ENCODE data around the gene HOXB13.

Gene HOXB13

GRCh38 chr17:48731355-48731754 is 2.8 kb upstream of the HOXB13 start:
- H3K36me3 ChIP-seq (ENCODE audit: control insufficient read depth, insufficient read depth, low read length) = no peaks in the 10 kb centered on the region
- no peaks in the 10 kb centered on the region for H3K9me3 ChIP-seq (ENCODE audit: control insufficient read depth, insufficient read depth, low read length)
- H3K4me3 ChIP-seq (ENCODE audit: low read depth, low read length) = no peak overlapping the region
- no peak overlapping the region for H3K9ac ChIP-seq (ENCODE audit: low read depth, low read length)
- no peaks in the 10 kb centered on the region for H3K4me1 ChIP-seq (ENCODE audit: control insufficient read depth, insufficient read depth, low read length)
- peaks cover 100% of the 10 kb centered on the region for H3K27me3 ChIP-seq (ENCODE audit: control insufficient read depth, insufficient read depth, low read length)

GRCh38 chr17:48730240-48730550 is 1.6 kb upstream of the HOXB13 start:
- H3K9ac ChIP-seq (ENCODE audit: low read depth, low read length) = no peak overlapping the region
- H3K4me1 ChIP-seq (ENCODE audit: control insufficient read depth, insufficient read depth, low read length) = no peaks in the 10 kb centered on the region
- no peak overlapping the region for H3K4me3 ChIP-seq (ENCODE audit: low read depth, low read length)
- peaks cover 100% of the 10 kb centered on the region for H3K27me3 ChIP-seq (ENCODE audit: control insufficient read depth, insufficient read depth, low read length)
- H3K9me3 ChIP-seq (ENCODE audit: control insufficient read depth, insufficient read depth, low read length) = no peaks in the 10 kb centered on the region
- H3K36me3 ChIP-seq (ENCODE audit: control insufficient read depth, insufficient read depth, low read length) = no peaks in the 10 kb centered on the region

DNA sequence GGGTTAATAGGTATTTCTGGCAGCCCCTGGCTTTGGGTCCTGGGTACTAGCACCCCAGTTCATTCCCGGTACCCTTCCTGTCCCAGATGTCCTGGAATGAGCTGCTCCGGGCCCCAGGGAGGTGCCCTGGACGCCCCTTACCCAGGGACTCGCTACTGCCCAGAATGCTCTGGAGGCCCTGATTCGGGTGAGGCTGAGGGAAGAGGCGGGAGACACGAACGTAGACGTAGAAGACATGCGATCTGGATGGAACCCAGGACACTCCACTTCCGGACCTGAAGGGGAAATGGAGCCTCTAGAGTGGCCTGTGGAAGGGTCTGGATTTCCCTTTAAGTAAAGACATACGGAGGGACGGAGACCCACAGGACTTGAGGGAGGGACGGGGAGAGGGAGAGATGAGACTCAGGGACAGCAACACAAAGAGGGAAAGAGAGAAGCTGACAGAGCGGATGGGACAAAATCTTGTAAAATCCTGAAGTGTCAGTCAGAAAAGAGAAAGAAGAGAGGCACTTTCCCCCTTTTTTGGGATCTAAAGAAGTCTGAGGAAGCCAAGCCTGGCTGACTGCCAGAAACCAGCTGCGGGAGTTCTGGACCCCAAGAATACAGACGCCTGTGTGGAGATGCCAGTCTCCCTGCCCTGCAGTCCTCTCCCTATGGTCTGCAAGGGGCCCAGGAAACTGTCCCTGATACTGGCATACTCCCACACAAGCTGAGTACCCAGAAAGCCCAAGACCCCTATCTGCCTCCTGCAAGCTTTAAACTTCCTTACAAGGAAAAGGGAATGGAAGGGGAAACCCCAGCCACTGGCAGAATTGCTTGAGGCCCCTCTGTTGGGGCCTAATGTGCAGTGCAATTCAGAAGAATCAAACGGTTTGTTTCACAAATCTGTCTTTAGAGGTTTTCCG is 1.0 kb upstream of the HOXB13 start:
- Histone ChIP-seq H3K27me3 (ENCODE audit: control insufficient read depth, insufficient read depth, low read length) (peaks cover 100% of the 10 kb centered on the region), H3K36me3 (ENCODE audit: control insufficient read depth, insufficient read depth, low read length) (no peaks in the 10 kb centered on the region), H3K9me3 (ENCODE audit: control insufficient read depth, insufficient read depth, low read length) (no peaks in the 10 kb centered on the region), H3K4me1 (ENCODE audit: control insufficient read depth, insufficient read depth, low read length) (no peaks in the 10 kb centered on the region), H3K4me3 (ENCODE audit: low read depth, low read length) (peak overlapping the region; percentile 37), H3K9ac (ENCODE audit: low read depth, low read length) (no peak overlapping the region)

DNA sequence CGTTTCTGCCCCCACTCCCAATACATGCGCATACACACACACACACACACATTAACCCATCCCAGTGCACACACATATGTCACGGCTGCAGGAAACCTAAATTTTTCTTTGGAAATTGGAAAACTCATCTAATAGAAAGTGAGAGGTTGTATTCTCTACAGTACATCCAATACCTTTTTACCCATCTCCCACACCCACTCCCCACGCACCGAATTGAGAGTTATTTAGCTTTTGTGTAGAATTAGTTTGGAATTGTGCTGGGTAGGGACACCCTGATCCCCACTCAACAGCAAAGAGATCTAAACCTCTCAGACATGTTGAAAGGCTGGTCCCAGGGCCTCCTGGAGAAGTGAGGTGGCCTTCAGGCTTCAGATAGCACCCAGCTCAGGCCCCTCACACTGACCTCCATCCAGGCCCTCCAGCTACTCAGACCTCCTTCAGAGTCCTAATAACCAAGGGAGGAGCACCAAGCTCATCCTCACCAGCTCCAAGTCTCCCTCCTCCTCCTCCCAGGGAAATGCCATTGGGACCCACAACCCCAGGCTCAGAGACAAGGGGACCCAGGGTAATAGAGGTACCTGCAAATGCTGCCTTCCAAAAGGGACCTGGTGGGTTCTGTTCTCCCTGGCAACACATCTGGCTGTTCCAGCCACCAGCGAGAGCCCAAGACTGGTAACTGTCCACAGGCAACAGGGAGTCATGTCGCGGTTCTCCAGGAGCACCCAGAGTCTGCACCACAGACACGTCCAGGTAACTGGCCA is 955 bp downstream of the HOXB13 start:
- Histone ChIP-seq H3K4me1 (ENCODE audit: control insufficient read depth, insufficient read depth, low read length) (no peaks in the 10 kb centered on the region), H3K9me3 (ENCODE audit: control insufficient read depth, insufficient read depth, low read length) (no peaks in the 10 kb centered on the region), H3K27me3 (ENCODE audit: control insufficient read depth, insufficient read depth, low read length) (peaks cover 100% of the 10 kb centered on the region), H3K36me3 (ENCODE audit: control insufficient read depth, insufficient read depth, low read length) (no peaks in the 10 kb centered on the region), H3K4me3 (ENCODE audit: low read depth, low read length) (peak overlapping the region; percentile 28), H3K9ac (ENCODE audit: low read depth, low read length) (no peak overlapping the region)

- H3K9me3 ChIP-seq (ENCODE audit: control insufficient read depth, insufficient read depth, low read length) = no peaks in the 10 kb centered on the region
- H3K9ac ChIP-seq (ENCODE audit: low read depth, low read length) = no peak overlapping the region
- H3K36me3 ChIP-seq (ENCODE audit: control insufficient read depth, insufficient read depth, low read length) = no peaks in the 10 kb centered on the region
- H3K27me3 ChIP-seq (ENCODE audit: control insufficient read depth, insufficient read depth, low read length) = peaks cover 100% of the 10 kb centered on the region
- peak overlapping the region; percentile 28 for H3K4me3 ChIP-seq (ENCODE audit: low read depth, low read length)
- peaks cover 3% of the 10 kb centered on the region for H3K4me1 ChIP-seq (ENCODE audit: control insufficient read depth, insufficient read depth, low read length)
Measured at GRCh38 chr17:48726916-48727286, 1.6 kb downstream of the HOXB13 start.

DNA sequence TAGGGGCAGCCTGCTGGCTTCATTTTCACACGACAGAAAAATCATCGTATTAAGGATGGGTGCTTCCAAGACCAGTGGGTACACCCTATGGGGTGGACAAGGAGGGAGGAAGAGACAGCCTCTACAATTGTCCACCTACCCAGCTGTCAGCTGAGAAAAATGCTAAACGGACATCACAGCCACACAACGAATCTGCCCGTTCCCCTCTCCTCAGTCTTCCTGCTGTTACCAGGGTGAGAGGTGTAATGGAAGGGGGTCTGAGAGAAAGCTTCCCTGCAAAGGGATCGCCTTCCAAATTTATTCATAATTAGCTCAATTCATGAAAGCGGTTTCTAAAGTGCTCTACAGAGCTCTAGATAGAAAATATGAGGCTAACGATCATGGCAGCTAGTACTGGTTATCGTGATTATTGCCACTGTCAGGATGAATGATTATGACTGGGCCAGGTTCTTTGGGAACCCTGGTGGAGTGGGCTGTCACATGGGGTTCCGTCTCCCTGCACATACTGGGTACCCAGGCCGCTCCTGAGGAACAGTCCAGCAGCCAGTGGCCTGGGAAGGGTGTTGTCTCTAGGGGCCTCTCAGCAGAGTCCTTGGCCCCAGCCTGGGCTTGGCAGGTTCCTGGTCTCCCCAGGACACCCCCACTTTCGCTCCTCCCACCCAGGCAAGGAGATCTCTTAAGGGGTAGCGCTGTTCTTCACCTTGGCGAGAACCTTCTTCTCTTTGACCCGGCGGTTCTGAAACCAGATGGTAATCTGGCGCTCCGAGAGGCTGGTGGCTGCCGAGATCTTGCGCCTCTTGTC is 2.2 kb downstream of the HOXB13 start:
- H3K4me1 ChIP-seq (ENCODE audit: control insufficient read depth, insufficient read depth, low read length) = peaks cover 3% of the 10 kb centered on the region
- H3K4me3 ChIP-seq (ENCODE audit: low read depth, low read length) = peak overlapping the region; percentile 28
- no peaks in the 10 kb centered on the region for H3K36me3 ChIP-seq (ENCODE audit: control insufficient read depth, insufficient read depth, low read length)
- no peak overlapping the region for H3K9ac ChIP-seq (ENCODE audit: low read depth, low read length)
- no peaks in the 10 kb centered on the region for H3K9me3 ChIP-seq (ENCODE audit: control insufficient read depth, insufficient read depth, low read length)
- H3K27me3 ChIP-seq (ENCODE audit: control insufficient read depth, insufficient read depth, low read length) = peaks cover 100% of the 10 kb centered on the region

DNA sequence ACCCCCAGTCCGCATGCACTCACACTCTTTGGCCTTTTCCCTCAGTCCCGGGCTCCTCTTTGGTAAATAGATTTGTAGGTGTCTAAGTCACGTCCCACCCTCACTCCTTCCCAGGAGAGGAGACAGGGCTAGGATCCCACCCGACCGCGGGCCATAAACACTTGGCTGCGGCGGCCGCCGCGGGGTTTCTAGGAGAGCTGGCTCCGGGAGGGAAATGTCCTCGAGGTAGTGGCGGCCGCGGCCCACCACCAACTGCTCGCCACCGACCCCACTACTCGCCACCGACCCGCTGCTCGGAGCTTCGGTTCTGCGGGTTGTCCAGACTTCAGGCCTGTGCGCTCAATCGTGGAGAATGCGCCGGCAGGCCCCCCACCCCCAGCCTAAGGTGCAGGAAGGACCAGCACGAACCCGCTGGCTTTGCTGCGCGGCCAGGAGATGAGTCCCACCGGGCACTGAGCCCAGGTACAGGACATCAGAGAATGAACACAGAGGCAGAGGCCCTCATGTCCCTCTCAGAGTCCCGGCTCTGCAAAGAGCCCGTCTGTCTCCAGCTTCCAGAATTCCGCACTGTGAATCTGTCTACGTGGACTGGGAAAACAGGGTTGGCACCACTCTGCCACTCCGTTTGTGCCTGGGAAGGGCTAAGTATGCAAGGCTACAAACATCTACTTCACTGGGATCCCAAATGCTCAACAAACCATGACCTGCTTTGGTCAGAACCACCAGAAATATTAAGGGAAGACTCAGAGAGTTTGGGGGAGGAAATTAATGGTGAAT is 3.1 kb downstream of the HOXB13 start:
- Histone ChIP-seq H3K4me3 (ENCODE audit: low read depth, low read length) (peak overlapping the region; percentile 28), H3K27me3 (ENCODE audit: control insufficient read depth, insufficient read depth, low read length) (peaks cover 100% of the 10 kb centered on the region), H3K9me3 (ENCODE audit: control insufficient read depth, insufficient read depth, low read length) (no peaks in the 10 kb centered on the region), H3K36me3 (ENCODE audit: control insufficient read depth, insufficient read depth, low read length) (no peaks in the 10 kb centered on the region), H3K9ac (ENCODE audit: low read depth, low read length) (no peak overlapping the region), H3K4me1 (ENCODE audit: control insufficient read depth, insufficient read depth, low read length) (peaks cover 3% of the 10 kb centered on the region)

DNA sequence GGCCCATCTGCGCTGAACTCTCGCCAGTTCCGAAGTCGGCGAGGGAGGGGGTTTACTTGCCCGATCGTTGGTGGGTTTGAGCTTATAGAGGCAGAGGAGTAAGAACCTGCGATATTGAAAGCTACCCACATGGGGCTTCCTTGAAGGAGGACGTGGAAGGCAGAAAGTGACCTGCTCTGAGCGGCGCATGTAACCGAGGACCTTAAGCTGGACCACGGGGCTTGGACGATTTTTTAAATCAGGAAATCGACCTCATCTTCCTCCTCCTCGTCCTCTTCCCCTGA is 3.6 kb downstream of the HOXB13 start:
- Histone ChIP-seq H3K27me3 (ENCODE audit: control insufficient read depth, insufficient read depth, low read length) (peaks cover 100% of the 10 kb centered on the region), H3K4me3 (ENCODE audit: low read depth, low read length) (peak overlapping the region; percentile 28), H3K4me1 (ENCODE audit: control insufficient read depth, insufficient read depth, low read length) (peaks cover 6% of the 10 kb centered on the region), H3K9ac (ENCODE audit: low read depth, low read length) (no peak overlapping the region), H3K36me3 (ENCODE audit: control insufficient read depth, insufficient read depth, low read length) (no peaks in the 10 kb centered on the region), H3K9me3 (ENCODE audit: control insufficient read depth, insufficient read depth, low read length) (no peaks in the 10 kb centered on the region)

- Histone ChIP-seq H3K9me3 (ENCODE audit: control insufficient read depth, insufficient read depth, low read length) (no peaks in the 10 kb centered on the region), H3K27me3 (ENCODE audit: control insufficient read depth, insufficient read depth, low read length) (peaks cover 100% of the 10 kb centered on the region), H3K36me3 (ENCODE audit: control insufficient read depth, insufficient read depth, low read length) (no peaks in the 10 kb centered on the region), H3K9ac (ENCODE audit: low read depth, low read length) (no peak overlapping the region), H3K4me3 (ENCODE audit: low read depth, low read length) (peak overlapping the region; percentile 28), H3K4me1 (ENCODE audit: control insufficient read depth, insufficient read depth, low read length) (peaks cover 7% of the 10 kb centered on the region)
Measured at GRCh38 chr17:48724251-48725003, 4.1 kb downstream of the HOXB13 start.

- Histone ChIP-seq H3K9me3 (ENCODE audit: control insufficient read depth, insufficient read depth, low read length) (no peaks in the 10 kb centered on the region), H3K4me1 (ENCODE audit: control insufficient read depth, insufficient read depth, low read length) (peaks cover 7% of the 10 kb centered on the region), H3K9ac (ENCODE audit: low read depth, low read length) (no peak overlapping the region), H3K4me3 (ENCODE audit: low read depth, low read length) (peak overlapping the region; percentile 12), H3K27me3 (ENCODE audit: control insufficient read depth, insufficient read depth, low read length) (peaks cover 100% of the 10 kb centered on the region), H3K36me3 (ENCODE audit: control insufficient read depth, insufficient read depth, low read length) (no peaks in the 10 kb centered on the region)
Measured at GRCh38 chr17:48723423-48724250, 4.9 kb downstream of the HOXB13 start.
